T47D (cell line): ENCODE data around the gene CCDC136.
A peak's percentile ranks its signal among the peaks of the same experiment; 100 is the strongest.

Source experiments
- DNase-seq, 2 experiments: peaks; one replicate each; pipeline versions ENCODE4 v3.0.0 to v3.0.0-alpha.2; 2011 to 2012; ENCODE audit warnings: low read depth in 1 of 2, low spot score in 1 of 2
- JUND ChIP-seq: IDR thresholded peaks from 2 replicates; pipeline ENCODE4 v1.6.1; 2012; ENCODE audit warnings: low read depth
- in situ Hi-C: cut with HindIII; loops from 2 replicates; pipeline ENCODE4 v1.10.0; 2016; ENCODE audit warnings: low sequenced_read_pairs, low pct_unique_long_range_greater_than_20kb

CCDC136 gene

GRCh38 chr7:128841921-128842673 is 50.3 kb downstream of the CCDC136 start:
- peak in 1 of 2 experiments; percentile 34 for DNase-seq
- no peak for TF ChIP-seq JUND
- in situ Hi-C loops, result no loop called here

- in situ Hi-C loops, result no loop called here
- no peak for DNase-seq
- TF ChIP-seq JUND, result no peak
Observed at GRCh38 chr7:128842674-128843641, 51.2 kb downstream of the CCDC136 start.

GRCh38 chr7:128843938-128844621 is 52.3 kb downstream of the CCDC136 start:
- TF ChIP-seq JUND, result no peak
- in situ Hi-C loops, result no loop called here

GRCh38 chr7:128844777-128845311 is 53.1 kb downstream of the CCDC136 start:
- DNase-seq, result no peak
- in situ Hi-C loops, result no loop called here
- no peak for TF ChIP-seq JUND

More at GRCh38 chr7:128843938-128844621, 52.3 kb downstream of the CCDC136 start:
- no peak for DNase-seq

GRCh38 chr7:128845475-128845874 is 53.7 kb downstream of the CCDC136 start:
- no peak for TF ChIP-seq JUND
- in situ Hi-C loops, result no loop called here
- DNase-seq, result no peak

- no peak for DNase-seq
- no peak for TF ChIP-seq JUND
- in situ Hi-C loops, result no loop called here
Observed at GRCh38 chr7:128845987-128846386, 54.2 kb downstream of the CCDC136 start.

- in situ Hi-C loops, result no loop called here
- no peak for TF ChIP-seq JUND
- DNase-seq, result no peak
Observed at GRCh38 chr7:128846781-128847444, 55.1 kb downstream of the CCDC136 start.

GRCh38 chr7:128847721-128848211 is 56.0 kb downstream of the CCDC136 start:
- in situ Hi-C loops, result no loop called here
- no peak for TF ChIP-seq JUND
- no peak for DNase-seq

- in situ Hi-C loops, result no loop called here
- no peak for TF ChIP-seq JUND
- DNase-seq, result no peak
Observed at GRCh38 chr7:128848289-128849155, 56.8 kb downstream of the CCDC136 start.

GRCh38 chr7:128849156-128849515 is 57.4 kb downstream of the CCDC136 start:
- DNase-seq, result no peak
- no peak for TF ChIP-seq JUND
- in situ Hi-C loops, result no loop called here
